Right atrium auricular region (tissue), 2 donors: ENCODE results near the gene CPEB2. TPM values are rescaled to one million over a fixed set of nuclear protein-coding genes. Genes with fewer than 3 reads are reported as not detected.

ENCODE experiments used
- DNase-seq: peaks from one replicate; pipeline ENCODE4 v3.0.0-alpha.2; 2019; ENCODE audit warnings: low spot score
- H3K27ac ChIP-seq, 2 donors: fragments of 200-600 bp; sonication (generic); 1 replicate in 1 of 2; 2 replicates in 1 of 2; pipeline ENCODE4 v1.5.1; 2016 to 2019
- H3K27me3 ChIP-seq, 2 donors: fragments of 200-600 bp; sonication (generic); one replicate each; pipeline versions ENCODE4 v1.5.1 to v1.6.0; 2017 to 2019
- H3K36me3 ChIP-seq: fragments of 200-600 bp; sonication (generic); one replicate; pipeline ENCODE4 v1.5.1; 2016
- H3K4me1 ChIP-seq, 2 donors: fragments of 200-600 bp; sonication (generic); one replicate each; pipeline versions ENCODE4 v1.5.1 to v1.6.0; 2017 to 2019
- H3K4me3 ChIP-seq, 2 donors: fragments of 200-600 bp; sonication (generic); 1 replicate in 1 of 2; 2 replicates in 1 of 2; pipeline ENCODE4 v1.5.1; 2017 to 2019; ENCODE audit warnings: mild to moderate bottlenecking in 1 of 2, moderate library complexity in 1 of 2
- H3K9me3 ChIP-seq, 2 donors: fragments of 200-600 bp; sonication (generic); one replicate each; pipeline ENCODE4 v1.5.1; 2019
- total RNA-seq, 2 donors: library from RNA; depleted of rRNA; stranded (reverse); fragments of >200 nt; gene quantifications; one replicate each; pipeline ENCODE4 v1.1.0, GENCODE V29; 2016
- TF ChIP-seq, protein P1 (sequence below), 2 donors: fragments of 200-600 bp; sonication (generic); IDR thresholded peaks; one replicate each; pipeline ENCODE4 v1.5.1; 2019; ENCODE audit warnings: antibody characterized with exemption in 2 of 2

CPEB2 gene
- total RNA-seq, 2 donors from 2014 or later, result 8.6 to 11.6 TPM

DNA sequence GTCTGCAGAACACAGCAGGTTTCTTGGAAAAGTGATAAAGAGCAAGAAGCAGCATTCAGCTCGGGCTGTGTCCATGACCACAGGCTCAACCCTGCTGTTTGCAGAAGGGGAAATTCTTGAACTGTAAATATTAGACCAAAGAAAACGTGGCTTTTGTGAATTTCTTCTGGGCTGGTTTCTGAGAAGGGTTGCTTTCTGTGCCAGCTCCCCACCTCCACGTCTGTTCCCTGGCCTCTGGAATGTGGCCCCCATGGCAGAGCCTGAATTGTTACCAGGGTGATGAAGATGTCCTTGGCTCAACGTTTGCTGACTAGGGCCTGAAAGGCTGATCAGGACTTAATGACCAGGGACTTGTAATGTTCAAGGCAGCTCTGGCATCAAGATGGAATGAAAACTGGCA, 116.0 kb downstream of the CPEB2 start:
- Histone ChIP-seq H3K27me3 (no peaks in the 10 kb centered on the region), H3K4me3 (no peak overlapping the region), H3K36me3 (no peaks in the 10 kb centered on the region), H3K9me3 (no peaks in the 10 kb centered on the region), H3K27ac (no peak overlapping the region), H3K4me1 (no peaks in the 10 kb centered on the region)
- no peak for DNase-seq
- TF ChIP-seq, protein P1, sequence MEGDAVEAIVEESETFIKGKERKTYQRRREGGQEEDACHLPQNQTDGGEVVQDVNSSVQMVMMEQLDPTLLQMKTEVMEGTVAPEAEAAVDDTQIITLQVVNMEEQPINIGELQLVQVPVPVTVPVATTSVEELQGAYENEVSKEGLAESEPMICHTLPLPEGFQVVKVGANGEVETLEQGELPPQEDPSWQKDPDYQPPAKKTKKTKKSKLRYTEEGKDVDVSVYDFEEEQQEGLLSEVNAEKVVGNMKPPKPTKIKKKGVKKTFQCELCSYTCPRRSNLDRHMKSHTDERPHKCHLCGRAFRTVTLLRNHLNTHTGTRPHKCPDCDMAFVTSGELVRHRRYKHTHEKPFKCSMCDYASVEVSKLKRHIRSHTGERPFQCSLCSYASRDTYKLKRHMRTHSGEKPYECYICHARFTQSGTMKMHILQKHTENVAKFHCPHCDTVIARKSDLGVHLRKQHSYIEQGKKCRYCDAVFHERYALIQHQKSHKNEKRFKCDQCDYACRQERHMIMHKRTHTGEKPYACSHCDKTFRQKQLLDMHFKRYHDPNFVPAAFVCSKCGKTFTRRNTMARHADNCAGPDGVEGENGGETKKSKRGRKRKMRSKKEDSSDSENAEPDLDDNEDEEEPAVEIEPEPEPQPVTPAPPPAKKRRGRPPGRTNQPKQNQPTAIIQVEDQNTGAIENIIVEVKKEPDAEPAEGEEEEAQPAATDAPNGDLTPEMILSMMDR (IDR thresholded peaks at IDR 0.05), result no peak
